CD8-positive, alpha-beta memory T cell (primary cell): ENCODE measurements around the gene TCF4. TPM values are rescaled to one million over a fixed set of nuclear protein-coding genes. Genes with fewer than 3 reads are reported as not detected.

Source experiments
- CTCF ChIA-PET: fragments of 350-600 bp; sonication (Branson Sonifier 250); formaldehyde crosslinking; loops from one replicate; lab custom pipeline; 2021; ENCODE audit warnings: antibody characterized with exemption; lab: Charles Lee
- POLR2A ChIA-PET: fragments of 350-600 bp; sonication (Branson Sonifier 250); formaldehyde crosslinking; loops from one replicate; lab custom pipeline; 2021; ENCODE audit warnings: antibody characterized with exemption; lab: Charles Lee
- DNase-seq, 5 donors: peaks; one replicate each; pipeline versions ENCODE4 v3.0.0 to v3.0.0-alpha.2; 2020 to 2022; ENCODE audit warnings: mixed read lengths in 1 of 5
- H3K27ac ChIP-seq: one replicate; pipeline ENCODE4 v1.7.0; 2013; ENCODE audit warnings: low read depth, mild to moderate bottlenecking, low read length, moderate library complexity
- H3K27me3 ChIP-seq: 2 replicates; pipeline ENCODE4 v1.7.0; 2013; ENCODE audit warnings: low read length, mild to moderate bottlenecking; ENCODE audit not compliant: insufficient read depth, poor library complexity, severe bottlenecking
- H3K36me3 ChIP-seq: 2 replicates; pipeline ENCODE4 v1.7.0; 2013; ENCODE audit warnings: mild to moderate bottlenecking, low read length, moderate library complexity; ENCODE audit not compliant: insufficient read depth
- H3K4me1 ChIP-seq: 2 replicates; pipeline ENCODE4 v1.7.0; 2013; ENCODE audit warnings: mild to moderate bottlenecking, low read length, moderate library complexity; ENCODE audit not compliant: insufficient read depth
- H3K4me3 ChIP-seq: 2 replicates; pipeline ENCODE4 v1.7.0; 2013; ENCODE audit warnings: mild to moderate bottlenecking, low read length
- H3K9me3 ChIP-seq: 2 replicates; pipeline ENCODE4 v1.7.0; 2013; ENCODE audit warnings: mild to moderate bottlenecking, low read length
- H3K27ac Mint-ChIP-seq, 8 donors: one replicate each; pipeline ENCODE4 v1.8.0; 2020 to 2021; ENCODE audit warnings: mixed read lengths in 8 of 8, mild to moderate bottlenecking in 6 of 8, inconsistent platforms in 3 of 8, moderate library complexity in 3 of 8
- H3K27me3 Mint-ChIP-seq, 2 donors: one replicate each; pipeline ENCODE4 v1.8.0; 2020 to 2021; ENCODE audit warnings: mixed read lengths in 2 of 2, mild to moderate bottlenecking in 1 of 2, moderate library complexity in 1 of 2
- H3K36me3 Mint-ChIP-seq, 3 donors: one replicate each; pipeline ENCODE4 v1.8.0; 2020 to 2021; ENCODE audit warnings: mixed read lengths in 3 of 3, inconsistent platforms in 1 of 3, mild to moderate bottlenecking in 1 of 3
- H3K4me1 Mint-ChIP-seq, 3 donors: one replicate each; pipeline ENCODE4 v1.8.0; 2020 to 2021; ENCODE audit warnings: mixed read lengths in 3 of 3, inconsistent platforms in 1 of 3, mild to moderate bottlenecking in 1 of 3
- H3K4me3 Mint-ChIP-seq, 7 donors: one replicate each; pipeline ENCODE4 v1.8.0; 2020 to 2021; ENCODE audit warnings: mixed read lengths in 7 of 7, mild to moderate bottlenecking in 6 of 7, moderate library complexity in 4 of 7, inconsistent platforms in 2 of 7
- H3K9me3 Mint-ChIP-seq, 5 donors: one replicate each; pipeline ENCODE4 v1.8.0; 2020 to 2022; ENCODE audit warnings: mixed read lengths in 5 of 5, mild to moderate bottlenecking in 3 of 5, moderate library complexity in 2 of 5, inconsistent platforms in 1 of 5
- polyA plus RNA-seq: library from polyadenylated mRNA; unstranded; fragments of 300-500 nt; fragmentation: Illumina TruSeq; gene quantifications from one replicate; pipeline ENCODE4 v1.2.3, GENCODE V29; 2021
- total RNA-seq, 2 experiments: library from RNA; stranded (reverse); gene quantifications; one replicate each; pipeline ENCODE4 v1.2.3, GENCODE V29; 2021

Gene TCF4
- total and polyA plus RNA-seq, 3 experiments from 2014 or later: 0.18 to 0.62 (median 0.47) TPM

DNA sequence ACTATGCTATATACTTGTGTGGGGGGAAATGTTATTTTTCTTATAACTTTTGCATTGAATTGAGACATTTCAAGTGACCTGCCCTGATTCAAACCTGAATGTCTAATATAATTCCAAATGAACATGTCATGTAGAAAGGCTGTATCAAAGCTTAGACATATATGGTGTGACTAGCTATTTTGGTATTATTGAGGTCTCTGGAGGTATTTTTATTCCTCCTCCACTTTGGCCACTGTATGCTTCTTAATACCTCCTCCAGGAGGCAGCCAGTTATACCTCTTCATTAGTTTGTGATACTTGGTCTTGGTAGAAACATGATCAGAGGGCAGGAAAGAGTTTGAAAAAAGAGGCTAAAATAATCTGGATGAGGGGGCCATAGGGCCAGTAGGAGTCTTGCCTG is 217.1 kb downstream of the TCF4 start:
- H3K9me3 Mint-ChIP-seq: peaks cover 2 to 8% (median 4%) of the 10 kb centered on the region in 5 donors
- POLR2A ChIA-PET: no interaction called here
- H3K27me3 ChIP-seq: no peaks in the 10 kb centered on the region
- H3K4me3 ChIP-seq: no peak overlapping the region
- CTCF ChIA-PET: no interaction called here
- no peaks in the 10 kb centered on the region for H3K4me1 Mint-ChIP-seq
- no peaks in the 10 kb centered on the region for H3K4me1 ChIP-seq
- no peaks in the 10 kb centered on the region for H3K36me3 Mint-ChIP-seq
- H3K27ac ChIP-seq: no peak overlapping the region
- no peak overlapping the region for H3K4me3 Mint-ChIP-seq
- no peaks in the 10 kb centered on the region for H3K9me3 ChIP-seq
- no peaks in the 10 kb centered on the region for H3K36me3 ChIP-seq
- no peaks in the 10 kb centered on the region for H3K27me3 Mint-ChIP-seq
- DNase-seq: no peak
- H3K27ac Mint-ChIP-seq: peak overlapping the region in 1 of 8 donors; percentile 21

DNA sequence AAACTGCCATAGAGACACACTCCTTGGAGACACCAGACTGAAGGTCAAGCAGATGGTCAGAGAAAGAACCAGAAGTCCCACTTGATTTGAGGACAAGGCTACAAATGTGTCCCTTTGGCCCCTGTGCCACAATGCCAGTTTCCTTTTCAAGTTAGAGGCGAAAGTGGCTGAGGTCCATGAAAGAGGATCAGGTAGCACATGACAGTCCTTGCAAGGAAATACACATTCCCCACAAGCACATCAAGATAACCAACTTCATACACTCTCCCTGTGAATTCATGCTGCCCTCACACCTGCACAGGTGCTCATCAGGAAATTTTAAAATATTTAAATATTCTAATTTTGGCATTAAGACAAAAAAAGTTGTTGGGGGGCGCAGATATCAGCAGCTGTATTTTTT is 218.6 kb downstream of the TCF4 start:
- no peak for DNase-seq
- Histone ChIP-seq H3K4me3 (no peak overlapping the region), H3K36me3 (no peaks in the 10 kb centered on the region), H3K27ac (no peak overlapping the region), H3K27me3 (no peaks in the 10 kb centered on the region), H3K9me3 (no peaks in the 10 kb centered on the region), H3K4me1 (no peaks in the 10 kb centered on the region)
- Mint-ChIP-seq H3K27ac (no peak overlapping the region), H3K27me3 (no peaks in the 10 kb centered on the region), H3K4me3 (no peak overlapping the region), H3K4me1 (no peaks in the 10 kb centered on the region), H3K36me3 (no peaks in the 10 kb centered on the region), H3K9me3 (peaks cover 0 to 8% (median 4%) of the 10 kb centered on the region in 5 donors)
- CTCF ChIA-PET: no interaction called here
- POLR2A ChIA-PET: no interaction called here

DNA sequence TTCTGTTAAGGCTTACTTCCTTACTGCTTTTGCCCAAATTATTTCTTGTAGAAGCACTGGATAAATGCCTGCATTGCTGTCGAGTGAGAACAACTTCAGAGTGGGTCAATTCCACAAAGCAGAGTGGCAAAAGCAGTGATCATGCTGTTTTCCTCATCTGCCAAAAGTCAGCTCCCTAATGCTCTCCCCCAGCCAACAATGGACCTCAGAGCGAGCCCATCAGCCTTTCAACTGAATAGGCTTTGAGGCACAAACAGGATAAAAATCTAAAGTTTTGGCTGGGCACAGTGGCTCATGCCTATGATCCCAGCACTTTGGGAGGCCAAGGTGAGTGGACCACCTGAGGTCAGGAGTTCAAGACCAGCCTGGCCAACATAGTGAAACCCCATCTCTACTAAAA is 222.7 kb downstream of the TCF4 start:
- Histone ChIP-seq H3K27me3 (no peaks in the 10 kb centered on the region), H3K27ac (no peak overlapping the region), H3K36me3 (no peaks in the 10 kb centered on the region), H3K4me3 (no peak overlapping the region), H3K9me3 (no peaks in the 10 kb centered on the region), H3K4me1 (no peaks in the 10 kb centered on the region)
- Mint-ChIP-seq H3K4me3 (no peak overlapping the region), H3K27ac (no peak overlapping the region), H3K27me3 (no peaks in the 10 kb centered on the region), H3K36me3 (no peaks in the 10 kb centered on the region), H3K9me3 (peaks cover 0 to 7% (median 3%) of the 10 kb centered on the region in 5 donors), H3K4me1 (no peaks in the 10 kb centered on the region)
- POLR2A ChIA-PET: no interaction called here
- DNase-seq: no peak
- CTCF ChIA-PET: no interaction called here

DNA sequence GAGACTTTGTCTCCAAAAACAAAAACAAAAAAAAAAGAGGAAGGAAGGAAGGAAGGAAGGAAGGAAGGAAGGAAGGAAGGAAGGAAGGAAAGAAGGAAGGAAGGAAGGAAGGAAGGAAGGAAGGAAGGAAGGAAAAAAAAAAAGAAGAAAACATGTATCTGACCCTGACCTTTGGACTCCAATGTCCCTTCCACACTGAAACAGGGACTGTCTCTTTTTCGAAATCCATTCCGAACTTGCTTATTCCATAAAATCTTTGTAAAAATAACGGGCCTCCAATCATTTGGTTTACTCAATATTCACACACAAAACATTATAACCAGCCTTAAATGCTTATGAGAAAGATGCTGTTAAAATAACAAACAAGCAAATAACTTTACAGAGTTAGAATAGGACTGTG is 225.7 kb downstream of the TCF4 start:
- peak overlapping the region; percentile 22 for H3K27ac ChIP-seq
- H3K4me1 ChIP-seq: no peaks in the 10 kb centered on the region
- H3K36me3 ChIP-seq: no peaks in the 10 kb centered on the region
- Mint-ChIP-seq H3K27ac (no peak overlapping the region), H3K27me3 (no peaks in the 10 kb centered on the region), H3K36me3 (no peaks in the 10 kb centered on the region), H3K4me1 (no peaks in the 10 kb centered on the region), H3K9me3 (peaks cover 0 to 7% (median 4%) of the 10 kb centered on the region in 5 donors), H3K4me3 (no peak overlapping the region)
- no peak for DNase-seq
- ChIA-PET POLR2A (no interaction called here), CTCF (no interaction called here)
- H3K27me3 ChIP-seq: no peaks in the 10 kb centered on the region
- H3K4me3 ChIP-seq: no peak overlapping the region
- no peaks in the 10 kb centered on the region for H3K9me3 ChIP-seq

DNA sequence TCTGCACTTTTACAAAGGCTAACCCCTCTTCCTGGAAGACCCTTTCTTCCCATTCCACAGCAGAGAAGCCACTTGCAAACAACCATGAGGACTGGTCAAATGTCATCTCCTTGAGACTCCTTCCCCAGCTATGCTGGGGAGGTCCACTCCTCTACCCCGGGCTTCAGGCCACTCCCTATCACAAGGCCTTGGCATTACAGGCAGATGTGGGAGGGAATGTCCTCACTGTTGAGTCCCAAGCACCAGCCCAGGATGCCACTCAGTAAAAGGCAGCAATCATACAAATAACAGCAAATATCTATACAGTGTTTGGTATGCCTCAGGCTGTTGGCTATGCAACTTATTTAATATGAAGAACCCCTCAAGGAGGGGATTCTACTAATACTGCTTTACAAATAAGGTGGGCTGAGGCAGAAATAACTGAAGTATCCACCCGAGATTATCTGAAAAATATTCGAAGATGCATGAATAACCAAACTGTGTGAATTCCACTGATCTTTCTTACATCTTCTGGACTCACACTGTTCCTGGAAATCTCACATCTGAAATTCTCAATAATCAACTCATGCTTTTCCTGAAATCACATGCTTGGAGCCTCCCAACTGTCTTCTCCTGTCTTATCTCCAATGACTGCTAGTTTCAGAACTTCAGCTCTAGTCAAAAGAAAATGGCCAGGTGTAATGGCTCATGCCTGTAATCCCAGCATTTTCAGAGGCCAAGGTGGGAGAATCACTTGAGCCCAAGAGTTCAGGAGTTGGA is 226.3 kb downstream of the TCF4 start:
- no peaks in the 10 kb centered on the region for H3K4me1 ChIP-seq
- ChIA-PET POLR2A (no interaction called here), CTCF (no interaction called here)
- H3K4me1 Mint-ChIP-seq: no peaks in the 10 kb centered on the region
- no peaks in the 10 kb centered on the region for H3K27me3 ChIP-seq
- H3K36me3 ChIP-seq: no peaks in the 10 kb centered on the region
- H3K9me3 ChIP-seq: no peaks in the 10 kb centered on the region
- H3K36me3 Mint-ChIP-seq: no peaks in the 10 kb centered on the region
- DNase-seq: no peak
- peaks cover 0 to 7% (median 4%) of the 10 kb centered on the region in 5 donors for H3K9me3 Mint-ChIP-seq
- H3K4me3 Mint-ChIP-seq: no peak overlapping the region
- H3K4me3 ChIP-seq: no peak overlapping the region
- H3K27me3 Mint-ChIP-seq: no peaks in the 10 kb centered on the region
- H3K27ac Mint-ChIP-seq: no peak overlapping the region
- H3K27ac ChIP-seq: peak overlapping the region; percentile 22

DNA sequence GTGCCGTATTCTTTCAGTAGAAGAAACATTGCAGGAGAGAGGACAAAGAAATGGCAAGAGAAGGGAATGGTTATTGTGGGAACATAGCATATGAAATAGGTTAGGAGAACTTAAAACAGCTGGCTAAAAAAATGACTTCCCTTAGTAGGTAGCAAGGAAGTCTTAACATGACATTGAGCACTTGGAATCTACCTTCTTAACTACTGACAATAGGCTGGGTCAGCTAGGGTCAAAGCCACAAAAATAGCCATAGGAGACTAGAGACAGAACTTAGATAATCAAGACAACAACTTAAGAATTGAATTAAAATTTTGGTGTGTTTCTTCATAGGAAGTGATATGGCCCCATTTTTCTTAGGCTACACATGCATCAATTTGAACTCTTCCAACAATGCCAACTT is 227.9 kb downstream of the TCF4 start:
- no peaks in the 10 kb centered on the region for H3K27me3 ChIP-seq
- Mint-ChIP-seq H3K9me3 (peaks cover 0 to 7% (median 4%) of the 10 kb centered on the region in 5 donors), H3K4me3 (no peak overlapping the region), H3K4me1 (no peaks in the 10 kb centered on the region), H3K27ac (no peak overlapping the region), H3K36me3 (no peaks in the 10 kb centered on the region), H3K27me3 (no peaks in the 10 kb centered on the region)
- ChIA-PET POLR2A (no interaction called here), CTCF (no interaction called here)
- no peak for DNase-seq
- H3K9me3 ChIP-seq: no peaks in the 10 kb centered on the region
- H3K36me3 ChIP-seq: no peaks in the 10 kb centered on the region
- H3K4me3 ChIP-seq: no peak overlapping the region
- no peaks in the 10 kb centered on the region for H3K4me1 ChIP-seq
- no peak overlapping the region for H3K27ac ChIP-seq

DNA sequence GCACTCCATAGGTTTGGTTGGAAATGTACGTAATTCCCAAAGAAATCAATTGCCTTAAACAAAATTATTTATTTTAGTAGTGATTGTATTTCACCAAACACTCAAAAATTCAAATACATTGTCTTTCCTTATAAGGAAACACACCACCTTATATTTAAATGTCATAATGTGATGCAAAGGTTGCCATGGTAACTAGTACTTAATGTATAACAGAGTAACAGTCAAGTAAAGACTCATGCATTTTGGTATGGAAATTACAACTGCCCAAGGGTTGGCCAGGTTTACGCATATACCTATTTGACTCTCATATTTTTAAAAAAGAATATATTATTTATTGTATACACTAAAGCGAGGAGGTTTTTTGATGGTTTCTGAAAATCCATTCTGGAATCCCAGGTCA is 231.2 kb downstream of the TCF4 start:
- Mint-ChIP-seq H3K4me1 (no peaks in the 10 kb centered on the region), H3K27ac (no peak overlapping the region), H3K9me3 (peaks cover 3 to 7% (median 4%) of the 10 kb centered on the region in 5 donors), H3K4me3 (no peak overlapping the region), H3K27me3 (no peaks in the 10 kb centered on the region), H3K36me3 (no peaks in the 10 kb centered on the region)
- ChIA-PET POLR2A (no interaction called here), CTCF (no interaction called here)
- Histone ChIP-seq H3K4me1 (no peaks in the 10 kb centered on the region), H3K27me3 (no peaks in the 10 kb centered on the region), H3K27ac (no peak overlapping the region), H3K36me3 (no peaks in the 10 kb centered on the region), H3K4me3 (no peak overlapping the region), H3K9me3 (no peaks in the 10 kb centered on the region)
- no peak for DNase-seq

DNA sequence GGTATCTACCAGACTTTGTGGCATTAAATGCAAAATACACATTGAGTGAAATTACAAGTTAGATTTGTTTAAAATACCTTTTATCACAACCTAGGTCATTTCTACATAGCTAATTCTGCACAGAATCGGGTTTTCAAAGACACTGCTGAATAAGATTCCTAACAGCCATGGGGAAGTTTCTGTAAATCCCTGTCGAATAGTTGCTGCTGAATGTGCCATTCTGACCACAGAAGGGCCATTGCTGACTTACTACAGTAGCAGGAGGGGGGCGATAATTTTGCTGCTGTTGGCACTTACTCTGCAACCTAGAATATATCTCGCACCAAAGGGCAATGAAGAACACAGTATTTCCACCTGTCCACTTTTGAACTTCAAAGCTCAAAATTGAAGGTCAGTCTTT is 232.8 kb downstream of the TCF4 start:
- DNase-seq: no peak
- Mint-ChIP-seq H3K27ac (no peak overlapping the region), H3K27me3 (no peaks in the 10 kb centered on the region), H3K36me3 (no peaks in the 10 kb centered on the region), H3K9me3 (peaks cover 0 to 3% (median 1%) of the 10 kb centered on the region in 5 donors), H3K4me1 (no peaks in the 10 kb centered on the region), H3K4me3 (no peak overlapping the region)
- Histone ChIP-seq H3K27ac (no peak overlapping the region), H3K27me3 (no peaks in the 10 kb centered on the region), H3K9me3 (no peaks in the 10 kb centered on the region), H3K4me3 (no peak overlapping the region), H3K4me1 (no peaks in the 10 kb centered on the region), H3K36me3 (no peaks in the 10 kb centered on the region)
- POLR2A ChIA-PET: no interaction called here
- CTCF ChIA-PET: no interaction called here
